Adrenal gland (tissue), 5 donors: ENCODE results near the gene FOXO3.

Experiments
- POLR2A ChIP-seq, 2 donors: fragments of 450-650 bp; IDR thresholded peaks; one replicate each; pipeline ENCODE4 v1.6.1; 2017; ENCODE audit warnings: antibody characterized with exemption in 2 of 2, mild to moderate bottlenecking in 2 of 2, moderate library complexity in 1 of 2
- TF ChIP-seq, protein P1 (sequence below), 6 experiments: fragments of 450-650 bp in 4 of 6; fragments of 200-600 bp in 2 of 6; sonication (generic) in 1 of 6; IDR thresholded peaks; 1 replicate in 5 of 6; 2 replicates in 1 of 6; pipeline versions ENCODE4 v1.5.1 to v1.8.0; 2016 to 2021; ENCODE audit warnings: antibody characterized with exemption in 6 of 6, mild to moderate bottlenecking in 2 of 6, moderate library complexity in 1 of 6
- donor health status: DM: no; HTN: no; CAD: no.

GRCh38 chr6:108714766-108715414 lies 154.2 kb downstream of the FOXO3 start:
- TF ChIP-seq, protein P1, sequence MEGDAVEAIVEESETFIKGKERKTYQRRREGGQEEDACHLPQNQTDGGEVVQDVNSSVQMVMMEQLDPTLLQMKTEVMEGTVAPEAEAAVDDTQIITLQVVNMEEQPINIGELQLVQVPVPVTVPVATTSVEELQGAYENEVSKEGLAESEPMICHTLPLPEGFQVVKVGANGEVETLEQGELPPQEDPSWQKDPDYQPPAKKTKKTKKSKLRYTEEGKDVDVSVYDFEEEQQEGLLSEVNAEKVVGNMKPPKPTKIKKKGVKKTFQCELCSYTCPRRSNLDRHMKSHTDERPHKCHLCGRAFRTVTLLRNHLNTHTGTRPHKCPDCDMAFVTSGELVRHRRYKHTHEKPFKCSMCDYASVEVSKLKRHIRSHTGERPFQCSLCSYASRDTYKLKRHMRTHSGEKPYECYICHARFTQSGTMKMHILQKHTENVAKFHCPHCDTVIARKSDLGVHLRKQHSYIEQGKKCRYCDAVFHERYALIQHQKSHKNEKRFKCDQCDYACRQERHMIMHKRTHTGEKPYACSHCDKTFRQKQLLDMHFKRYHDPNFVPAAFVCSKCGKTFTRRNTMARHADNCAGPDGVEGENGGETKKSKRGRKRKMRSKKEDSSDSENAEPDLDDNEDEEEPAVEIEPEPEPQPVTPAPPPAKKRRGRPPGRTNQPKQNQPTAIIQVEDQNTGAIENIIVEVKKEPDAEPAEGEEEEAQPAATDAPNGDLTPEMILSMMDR (IDR thresholded peaks at IDR 0.05) = no peak
- TF ChIP-seq POLR2A (IDR thresholded peaks at IDR 0.05) = no peak
